ENCODE measurements around the gene GTSE1. TPM values are rescaled to one million over a fixed set of nuclear protein-coding genes. Genes with fewer than 3 reads are reported as not detected.

Gene GTSE1
- total RNA-seq, 2 donors from 2014 or later = 0.26 TPM; not detected in 1

- intact Hi-C loops (cut with DNase I) = loop anchor here (5.0 kb wide), 1 partner anchor 33 kb away; no protein-coding TSS in a partner anchor
- 89 to 100% methylated on average over 2 to 14 of the region's 14 CpGs for WGBS, 2 donors
Observed at GRCh38 chr22:46359362-46359761, 62.7 kb downstream of the GTSE1 start.

GRCh38 chr22:46360097-46360496 lies 63.4 kb downstream of the GTSE1 start:
- ATAC-seq (no peak), DNase-seq (peak in 1 of 4 donors; percentile 4)
- Histone ChIP-seq H3K9me3 (no peaks in the 10 kb centered on the region), H3K4me1 (peaks cover 14% of the 10 kb centered on the region), H3K36me3 (replicated peaks in 1 of 2; ENCODE audit: insufficient read depth in 1 of 2, low read depth in 2 of 2) (peaks cover 0 to 4% of the 10 kb centered on the region in 2 donors), H3K27ac (no peak overlapping the region), H3K27me3 (no peaks in the 10 kb centered on the region), H3K4me3 (no peak overlapping the region)
- intact Hi-C loops (cut with DNase I) = no loop called here
- TF ChIP-seq POLR2A (IDR thresholded peaks at IDR 0.05) = no peak
- TF ChIP-seq, protein P1, sequence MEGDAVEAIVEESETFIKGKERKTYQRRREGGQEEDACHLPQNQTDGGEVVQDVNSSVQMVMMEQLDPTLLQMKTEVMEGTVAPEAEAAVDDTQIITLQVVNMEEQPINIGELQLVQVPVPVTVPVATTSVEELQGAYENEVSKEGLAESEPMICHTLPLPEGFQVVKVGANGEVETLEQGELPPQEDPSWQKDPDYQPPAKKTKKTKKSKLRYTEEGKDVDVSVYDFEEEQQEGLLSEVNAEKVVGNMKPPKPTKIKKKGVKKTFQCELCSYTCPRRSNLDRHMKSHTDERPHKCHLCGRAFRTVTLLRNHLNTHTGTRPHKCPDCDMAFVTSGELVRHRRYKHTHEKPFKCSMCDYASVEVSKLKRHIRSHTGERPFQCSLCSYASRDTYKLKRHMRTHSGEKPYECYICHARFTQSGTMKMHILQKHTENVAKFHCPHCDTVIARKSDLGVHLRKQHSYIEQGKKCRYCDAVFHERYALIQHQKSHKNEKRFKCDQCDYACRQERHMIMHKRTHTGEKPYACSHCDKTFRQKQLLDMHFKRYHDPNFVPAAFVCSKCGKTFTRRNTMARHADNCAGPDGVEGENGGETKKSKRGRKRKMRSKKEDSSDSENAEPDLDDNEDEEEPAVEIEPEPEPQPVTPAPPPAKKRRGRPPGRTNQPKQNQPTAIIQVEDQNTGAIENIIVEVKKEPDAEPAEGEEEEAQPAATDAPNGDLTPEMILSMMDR (IDR thresholded peaks at IDR 0.05) = no peak
- 73 to 76% methylated on average over 5 of the region's 5 CpGs for WGBS, 2 donors

More at GRCh38 chr22:46359362-46359761, 62.7 kb downstream of the GTSE1 start:
- peaks cover 21% of the 10 kb centered on the region for H3K4me1 ChIP-seq
- no peak overlapping the region for H3K27ac ChIP-seq
- peaks cover 0 to 4% of the 10 kb centered on the region in 2 donors for H3K36me3 ChIP-seq (replicated peaks in 1 of 2; ENCODE audit: insufficient read depth in 1 of 2, low read depth in 2 of 2)
- H3K27me3 ChIP-seq = no peaks in the 10 kb centered on the region
- no peaks in the 10 kb centered on the region for H3K9me3 ChIP-seq
- no peak for TF ChIP-seq POLR2A (IDR thresholded peaks at IDR 0.05)
- H3K4me3 ChIP-seq = no peak overlapping the region
- DNase-seq = peak in 1 of 4 donors; percentile 3
- ATAC-seq = no peak

DNA sequence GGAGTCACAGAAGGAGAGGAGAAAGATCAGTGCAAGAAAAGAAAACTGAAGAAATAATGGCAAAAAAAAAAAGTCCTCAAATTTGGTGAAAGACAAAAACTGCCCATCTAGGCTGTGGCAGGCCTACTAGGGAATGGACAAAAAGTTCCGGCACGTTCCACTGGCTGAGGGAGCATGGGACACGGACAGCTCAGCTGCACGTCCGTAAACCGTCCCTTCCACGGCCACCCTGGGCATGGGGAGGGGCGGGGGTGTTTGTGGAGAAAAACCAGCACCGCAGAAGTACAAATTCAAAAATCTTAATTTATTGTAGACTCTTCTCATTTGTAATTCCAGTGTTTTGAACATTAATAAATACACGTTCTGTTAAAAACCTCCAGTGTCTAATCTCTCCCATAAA lies 64.2 kb downstream of the GTSE1 start:
- intact Hi-C loops (cut with DNase I) = no loop called here
- Histone ChIP-seq H3K36me3 (replicated peaks in 1 of 2; ENCODE audit: insufficient read depth in 1 of 2, low read depth in 2 of 2) (peaks cover 0 to 4% of the 10 kb centered on the region in 2 donors), H3K27me3 (no peaks in the 10 kb centered on the region), H3K4me3 (no peak overlapping the region), H3K27ac (no peak overlapping the region), H3K9me3 (no peaks in the 10 kb centered on the region), H3K4me1 (peaks cover 13% of the 10 kb centered on the region)
- ATAC-seq (no peak), DNase-seq (peak in 1 of 4 donors; percentile 5)
- TF ChIP-seq, protein P1 (IDR thresholded peaks at IDR 0.05) = no peak
- no peak for TF ChIP-seq POLR2A (IDR thresholded peaks at IDR 0.05)
- WGBS, 2 donors = 92% methylated on average over 10 of the region's 10 CpGs

DNA sequence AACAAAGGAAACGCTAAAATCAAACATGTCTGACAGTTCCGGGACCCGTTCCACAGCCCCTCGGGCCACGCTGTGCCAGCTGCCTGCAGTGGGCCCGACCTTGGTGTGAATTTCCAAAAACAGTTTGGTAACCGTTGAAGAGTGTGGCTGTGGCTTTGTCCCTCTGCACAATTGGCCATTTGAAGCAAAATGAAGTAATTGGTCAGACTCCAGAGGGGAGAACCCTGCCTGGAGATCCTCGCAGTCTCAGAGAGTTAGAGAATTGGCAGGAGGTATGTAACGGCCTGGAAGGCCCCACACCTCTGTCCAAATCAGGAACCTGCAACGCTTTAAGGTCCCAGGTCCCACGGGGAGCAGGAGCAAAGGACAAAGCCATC lies 65.1 kb downstream of the GTSE1 start:
- peaks cover 0 to under 1% of the 10 kb centered on the region in 2 donors for H3K36me3 ChIP-seq (replicated peaks in 1 of 2; ENCODE audit: insufficient read depth in 1 of 2, low read depth in 2 of 2)
- no peak for ATAC-seq
- no peak for DNase-seq
- H3K9me3 ChIP-seq = no peaks in the 10 kb centered on the region
- H3K4me3 ChIP-seq = no peak overlapping the region
- 30 to 43% methylated on average over 11 of the region's 11 CpGs for WGBS, 2 donors
- TF ChIP-seq, protein P1 (IDR thresholded peaks at IDR 0.05) = no peak
- TF ChIP-seq POLR2A (IDR thresholded peaks at IDR 0.05) = no peak
- peak overlapping the region in 2 of 4 donors; percentile 13 to 27 for H3K27ac ChIP-seq
- H3K27me3 ChIP-seq = no peaks in the 10 kb centered on the region
- H3K4me1 ChIP-seq = peaks cover 13% of the 10 kb centered on the region
- intact Hi-C loops (cut with DNase I) = no loop called here

DNA sequence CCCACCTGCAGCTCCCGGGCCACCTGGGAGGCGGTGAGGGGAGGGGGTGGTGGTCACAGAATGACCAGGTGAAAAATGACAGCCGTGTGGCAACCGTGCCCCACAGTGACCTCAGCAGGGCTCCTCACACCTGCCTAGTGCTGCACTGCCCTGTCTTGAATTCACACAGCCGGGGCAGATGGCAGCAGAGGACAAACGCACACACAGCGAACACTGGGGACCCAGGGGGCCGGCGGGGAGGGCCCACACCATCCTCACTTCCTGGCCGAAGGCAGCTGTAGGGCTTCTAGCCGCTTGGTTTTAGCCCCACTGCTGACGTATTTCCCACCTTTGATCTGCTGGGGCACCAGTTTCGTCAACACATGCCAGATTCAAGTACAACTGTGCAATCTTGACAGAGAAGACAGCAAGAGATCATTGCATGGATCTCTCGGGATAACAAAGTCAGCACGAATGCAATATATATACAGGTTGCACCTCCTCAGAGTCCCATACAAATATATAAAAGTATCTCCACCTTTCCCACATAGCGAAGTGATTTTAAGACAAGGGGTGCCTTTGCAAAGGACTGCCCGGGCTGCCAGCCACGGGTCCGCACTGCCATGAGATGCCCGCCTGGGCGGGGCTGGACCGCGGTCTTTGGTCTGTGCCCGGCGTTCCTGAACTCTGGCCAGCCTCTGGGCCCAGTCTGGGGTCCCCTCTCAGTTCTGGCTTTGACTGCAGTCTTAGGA lies 65.7 kb downstream of the GTSE1 start:
- peak in 2 of 4 donors; percentile 30 to 50 for DNase-seq

More for the DNA sequence above, 65.7 kb downstream of the GTSE1 start:
- peak overlapping the region in 2 of 4 donors; percentile 13 to 27 for H3K27ac ChIP-seq
- WGBS, 2 donors = 26 to 59% methylated on average over 12 to 25 of the region's 25 CpGs
- no peaks in the 10 kb centered on the region for H3K9me3 ChIP-seq
- no peaks in the 10 kb centered on the region for H3K36me3 ChIP-seq (replicated peaks in 1 of 2; ENCODE audit: insufficient read depth in 1 of 2, low read depth in 2 of 2)
- ATAC-seq = peak; percentile 49
- H3K4me3 ChIP-seq = no peak overlapping the region
- peaks cover 13% of the 10 kb centered on the region for H3K4me1 ChIP-seq
- no peak for TF ChIP-seq POLR2A (IDR thresholded peaks at IDR 0.05)
- TF ChIP-seq, protein P1 (IDR thresholded peaks at IDR 0.05) = no peak
- H3K27me3 ChIP-seq = no peaks in the 10 kb centered on the region
- intact Hi-C loops (cut with DNase I) = no loop called here
